GM12874 (cell line): ENCODE data around the gene LBHD2.

Source experiments
- CTCF ChIP-seq: IDR thresholded peaks from 2 replicates; pipeline ENCODE4 v1.5.1; 2011; ENCODE audit warnings: low read depth, mild to moderate bottlenecking, control low read depth, low read length, moderate library complexity; ENCODE audit not compliant: insufficient read depth

The LBHD2 gene

GRCh38 chr14:103110681-103111231, 26.7 kb downstream of the LBHD2 start:
- TF ChIP-seq CTCF, result no peak

- TF ChIP-seq CTCF, result no peak
Measured at GRCh38 chr14:103111232-103111868, 27.3 kb downstream of the LBHD2 start.

- TF ChIP-seq CTCF, result no peak
Measured at GRCh38 chr14:103112400-103113243, 28.6 kb downstream of the LBHD2 start.

- no peak for TF ChIP-seq CTCF
Measured at GRCh38 chr14:103113303-103113702, 29.3 kb downstream of the LBHD2 start.

GRCh38 chr14:103113774-103114173, 29.8 kb downstream of the LBHD2 start:
- no peak for TF ChIP-seq CTCF

- TF ChIP-seq CTCF, result no peak
Measured at GRCh38 chr14:103115845-103116572, 32.0 kb downstream of the LBHD2 start.

- no peak for TF ChIP-seq CTCF
Measured at GRCh38 chr14:103116636-103117035, 32.6 kb downstream of the LBHD2 start.
